GM12878 (cell line): ENCODE results near the gene TNK2. TPM values are rescaled to one million over a fixed set of nuclear protein-coding genes. Genes with fewer than 3 reads are reported as not detected.
A peak's percentile ranks its signal among the peaks of the same experiment; 100 is the strongest.

Experiments used
- ATF2 ChIP-seq: IDR thresholded peaks from 2 replicates; pipeline ENCODE4 v1.6.1; 2012; ENCODE audit warnings: low read length, inconsistent platforms
- CHD1 ChIP-seq: IDR thresholded peaks from 2 replicates; pipeline ENCODE4 v1.6.1; 2012; ENCODE audit warnings: low read depth, low read length, improper control_type of control experiment
- ESRRA ChIP-seq: IDR thresholded peaks from 2 replicates; pipeline ENCODE4 v1.6.1; 2012; ENCODE audit warnings: mild to moderate bottlenecking, low read length, improper control_type of control experiment
- FOXK2 ChIP-seq: fragments of 450-650 bp; IDR thresholded peaks from 2 replicates; pipeline ENCODE4 v1.6.1; 2017; ENCODE audit warnings: mild to moderate bottlenecking, moderate library complexity
- HCFC1 ChIP-seq: fragments of 150-350 bp; IDR thresholded peaks from 2 replicates; pipeline ENCODE4 v1.6.1; 2014; ENCODE audit warnings: low read length
- HDGF ChIP-seq: fragments of 450-650 bp; IDR thresholded peaks from 2 replicates; pipeline ENCODE4 v1.6.1; 2016; ENCODE audit warnings: antibody characterized with exemption
- IKZF2 ChIP-seq, 2 experiments: fragments of 450-650 bp; IDR thresholded peaks; 2 replicates each; pipeline ENCODE4 v1.6.1; 2017; ENCODE audit warnings: mild to moderate bottlenecking in 2 of 2, moderate library complexity in 2 of 2
- KLF5 ChIP-seq: fragments of 450-650 bp; IDR thresholded peaks from 2 replicates; pipeline ENCODE4 v1.6.1; 2014; ENCODE audit warnings: mild to moderate bottlenecking; ENCODE audit not compliant: partially characterized antibody
- NR2C1 ChIP-seq: fragments of 450-650 bp; IDR thresholded peaks from 2 replicates; pipeline ENCODE4 v1.6.1; 2017; ENCODE audit warnings: antibody characterized with exemption, mild to moderate bottlenecking, moderate library complexity
- NR2C2 ChIP-seq: IDR thresholded peaks from 2 replicates; pipeline ENCODE4 v1.6.1; 2011; ENCODE audit warnings: borderline replicate concordance, low read depth; ENCODE audit not compliant: control insufficient read depth, insufficient read length
- RFX5 ChIP-seq: IDR thresholded peaks from 2 replicates; pipeline ENCODE4 v1.6.1; 2011; ENCODE audit warnings: low read depth, low read length, improper control_type of control experiment
- RUNX3 ChIP-seq: IDR thresholded peaks from 2 replicates; pipeline ENCODE4 v1.6.1; 2012; ENCODE audit warnings: low read length, inconsistent platforms
- SIN3A ChIP-seq: IDR thresholded peaks from 2 replicates; pipeline ENCODE4 v1.6.1; 2012; ENCODE audit warnings: low read depth, low read length, improper control_type of control experiment
- ZNF24 ChIP-seq: fragments of 450-650 bp; IDR thresholded peaks from 2 replicates; pipeline ENCODE4 v1.6.1; 2017; ENCODE audit warnings: antibody characterized with exemption, mild to moderate bottlenecking
- ZNF622 ChIP-seq: fragments of 450-650 bp; IDR thresholded peaks from 2 replicates; pipeline ENCODE4 v1.6.1; 2017; ENCODE audit warnings: mild to moderate bottlenecking, inconsistent platforms
- ZSCAN29 ChIP-seq: fragments of 450-650 bp; IDR thresholded peaks from 2 replicates; pipeline ENCODE4 v1.6.1; 2017; ENCODE audit warnings: mild to moderate bottlenecking, moderate library complexity
- polyA plus RNA-seq, 11 experiments: library from polyadenylated mRNA; depleted of rRNA in 4 of 11; unstranded in 6 of 11; stranded (reverse) in 5 of 11; fragments of >200 nt; fragmentation: Nextera tagmentation in 4 of 11; fragmentation: Illumina TruSeq in 1 of 11; extraction: Ambion mirVana in 4 of 11; extraction: Trizol in 1 of 11; gene quantifications; 1 replicate in 1 of 11; 2 replicates in 10 of 11; pipeline versions ENCODE4 v1.2.1 to v1.2.3, GENCODE V29; 2011 to 2016; ENCODE audit warnings: inconsistent platforms in 2 of 11, missing spikeins in 2 of 11, low read depth in 1 of 11
- total RNA-seq, 4 experiments: library from RNA; depleted of rRNA in 3 of 4; stranded (reverse); fragments of >200 nt in 3 of 4; fragmentation: Illumina TruSeq in 1 of 4; extraction: Trizol in 1 of 4; gene quantifications; 2 replicates each; pipeline versions ENCODE4 v1.2.1 to v1.2.3, GENCODE V29; 2013 to 2021
- TF ChIP-seq, protein P1 (sequence below): fragments of 450-650 bp; IDR thresholded peaks from 2 replicates; pipeline ENCODE4 v1.6.1; 2018; ENCODE audit warnings: mild to moderate bottlenecking, low read depth, moderate library complexity; ENCODE audit not compliant: partially characterized antibody
- TF ChIP-seq, protein P2 (sequence below): fragments of 450-650 bp; formaldehyde crosslinking; IDR thresholded peaks from 2 replicates; pipeline ENCODE4 v1.4.0; 2022; ENCODE audit warnings: mild to moderate bottlenecking, moderate library complexity
- TF ChIP-seq, protein P3 (sequence below): IDR thresholded peaks from 2 replicates; pipeline ENCODE4 v1.6.1; 2012; ENCODE audit warnings: low read depth, low read length, improper control_type of control experiment

The TNK2 gene
- total and polyA plus RNA-seq, 10 of the 15 experiments (the other 5 are each of a cell fraction or from before 2014, with no cell fraction given): 0.13 to 47.8 (median 10.8) TPM

- no peak for TF ChIP-seq ATF2
- TF ChIP-seq, protein P1, sequence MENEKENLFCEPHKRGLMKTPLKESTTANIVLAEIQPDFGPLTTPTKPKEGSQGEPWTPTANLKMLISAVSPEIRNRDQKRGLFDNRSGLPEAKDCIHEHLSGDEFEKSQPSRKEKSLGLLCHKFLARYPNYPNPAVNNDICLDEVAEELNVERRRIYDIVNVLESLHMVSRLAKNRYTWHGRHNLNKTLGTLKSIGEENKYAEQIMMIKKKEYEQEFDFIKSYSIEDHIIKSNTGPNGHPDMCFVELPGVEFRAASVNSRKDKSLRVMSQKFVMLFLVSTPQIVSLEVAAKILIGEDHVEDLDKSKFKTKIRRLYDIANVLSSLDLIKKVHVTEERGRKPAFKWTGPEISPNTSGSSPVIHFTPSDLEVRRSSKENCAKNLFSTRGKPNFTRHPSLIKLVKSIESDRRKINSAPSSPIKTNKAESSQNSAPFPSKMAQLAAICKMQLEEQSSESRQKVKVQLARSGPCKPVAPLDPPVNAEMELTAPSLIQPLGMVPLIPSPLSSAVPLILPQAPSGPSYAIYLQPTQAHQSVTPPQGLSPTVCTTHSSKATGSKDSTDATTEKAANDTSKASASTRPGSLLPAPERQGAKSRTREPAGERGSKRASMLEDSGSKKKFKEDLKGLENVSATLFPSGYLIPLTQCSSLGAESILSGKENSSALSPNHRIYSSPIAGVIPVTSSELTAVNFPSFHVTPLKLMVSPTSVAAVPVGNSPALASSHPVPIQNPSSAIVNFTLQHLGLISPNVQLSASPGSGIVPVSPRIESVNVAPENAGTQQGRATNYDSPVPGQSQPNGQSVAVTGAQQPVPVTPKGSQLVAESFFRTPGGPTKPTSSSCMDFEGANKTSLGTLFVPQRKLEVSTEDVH: no peak
- no peak for TF ChIP-seq FOXK2
- TF ChIP-seq, protein P2, sequence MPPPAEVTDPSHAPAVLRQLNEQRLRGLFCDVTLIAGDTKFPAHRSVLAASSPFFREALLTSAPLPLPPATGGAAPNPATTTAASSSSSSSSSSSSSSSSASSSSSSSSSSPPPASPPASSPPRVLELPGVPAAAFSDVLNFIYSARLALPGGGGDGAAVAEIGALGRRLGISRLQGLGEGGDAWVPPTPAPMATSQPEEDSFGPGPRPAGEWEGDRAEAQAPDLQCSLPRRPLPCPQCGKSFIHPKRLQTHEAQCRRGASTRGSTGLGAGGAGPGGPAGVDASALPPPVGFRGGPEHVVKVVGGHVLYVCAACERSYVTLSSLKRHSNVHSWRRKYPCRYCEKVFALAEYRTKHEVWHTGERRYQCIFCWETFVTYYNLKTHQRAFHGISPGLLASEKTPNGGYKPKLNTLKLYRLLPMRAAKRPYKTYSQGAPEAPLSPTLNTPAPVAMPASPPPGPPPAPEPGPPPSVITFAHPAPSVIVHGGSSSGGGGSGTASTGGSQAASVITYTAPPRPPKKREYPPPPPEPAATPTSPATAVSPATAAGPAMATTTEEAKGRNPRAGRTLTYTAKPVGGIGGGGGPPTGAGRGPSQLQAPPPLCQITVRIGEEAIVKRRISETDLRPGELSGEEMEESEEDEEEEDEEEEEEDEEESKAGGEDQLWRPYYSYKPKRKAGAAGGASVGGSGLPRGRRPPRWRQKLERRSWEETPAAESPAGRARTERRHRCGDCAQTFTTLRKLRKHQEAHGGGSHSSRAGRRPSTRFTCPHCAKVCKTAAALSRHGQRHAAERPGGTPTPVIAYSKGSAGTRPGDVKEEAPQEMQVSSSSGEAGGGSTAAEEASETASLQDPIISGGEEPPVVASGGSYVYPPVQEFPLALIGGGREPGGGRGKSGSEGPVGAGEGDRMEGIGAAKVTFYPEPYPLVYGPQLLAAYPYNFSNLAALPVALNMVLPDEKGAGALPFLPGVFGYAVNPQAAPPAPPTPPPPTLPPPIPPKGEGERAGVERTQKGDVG (CRISPR knock-in tag): no peak
- TF ChIP-seq ESRRA: no peak
- TF ChIP-seq SIN3A: no peak
- TF ChIP-seq KLF5: peak; percentile 69
- TF ChIP-seq NR2C2: no peak
- TF ChIP-seq CHD1: no peak
- TF ChIP-seq IKZF2 (IDR thresholded peaks at IDR 0.05): peak; percentile 52 to 55; a peak in 2 of 4 replicates
- no peak for TF ChIP-seq ZSCAN29
- TF ChIP-seq HCFC1: no peak
- TF ChIP-seq HDGF: no peak
- no peak for TF ChIP-seq RFX5
- TF ChIP-seq ZNF24: no peak
- peak; percentile 96 for TF ChIP-seq RUNX3
- TF ChIP-seq, protein P3, sequence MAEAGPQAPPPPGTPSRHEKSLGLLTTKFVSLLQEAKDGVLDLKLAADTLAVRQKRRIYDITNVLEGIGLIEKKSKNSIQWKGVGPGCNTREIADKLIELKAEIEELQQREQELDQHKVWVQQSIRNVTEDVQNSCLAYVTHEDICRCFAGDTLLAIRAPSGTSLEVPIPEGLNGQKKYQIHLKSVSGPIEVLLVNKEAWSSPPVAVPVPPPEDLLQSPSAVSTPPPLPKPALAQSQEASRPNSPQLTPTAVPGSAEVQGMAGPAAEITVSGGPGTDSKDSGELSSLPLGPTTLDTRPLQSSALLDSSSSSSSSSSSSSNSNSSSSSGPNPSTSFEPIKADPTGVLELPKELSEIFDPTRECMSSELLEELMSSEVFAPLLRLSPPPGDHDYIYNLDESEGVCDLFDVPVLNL: no peak
- TF ChIP-seq ZNF622: no peak
- TF ChIP-seq NR2C1: no peak
Observed at GRCh38 chr3:195906865-195907683, 1.3 kb downstream of the TNK2 start (continued).
